Thymus (tissue), 14 donors: ENCODE measurements around the gene CD93. TPM values are rescaled to one million over a fixed set of nuclear protein-coding genes. Genes with fewer than 3 reads are reported as not detected.
A peak's percentile ranks its signal among the peaks of the same experiment; 100 is the strongest.

Experiments
- DNase-seq, 9 donors: peaks; one replicate each; pipeline ENCODE4 v3.0.0-alpha.2; 2013; ENCODE audit warnings: low spot score in 9 of 9, low read depth in 6 of 9, missing footprints in 1 of 9
- H3K27ac ChIP-seq, 2 donors: one replicate each; pipeline ENCODE4 v1.5.1; 2013; ENCODE audit warnings: control low read depth in 1 of 2, low read depth in 1 of 2, low read length in 1 of 2, mild to moderate bottlenecking in 1 of 2, moderate library complexity in 1 of 2
- H3K27me3 ChIP-seq, 2 donors: one replicate each; pipeline ENCODE4 v1.5.1; 2013; ENCODE audit warnings: low read length in 1 of 2; ENCODE audit not compliant: control insufficient read depth in 2 of 2, insufficient read depth in 1 of 2
- H3K36me3 ChIP-seq, 2 donors: one replicate each; pipeline ENCODE4 v1.5.1; 2013; ENCODE audit warnings: low read length in 1 of 2, mild to moderate bottlenecking in 1 of 2, moderate library complexity in 1 of 2; ENCODE audit not compliant: control insufficient read depth in 2 of 2, insufficient read depth in 2 of 2
- H3K4me1 ChIP-seq, 2 donors: one replicate each; pipeline ENCODE4 v1.5.1; 2013; ENCODE audit warnings: low read length in 2 of 2; ENCODE audit not compliant: control insufficient read depth in 2 of 2, insufficient read depth in 2 of 2
- H3K4me3 ChIP-seq, 2 donors: one replicate each; pipeline ENCODE4 v1.5.1; 2013; ENCODE audit warnings: low read length in 2 of 2, control low read depth in 1 of 2, mild to moderate bottlenecking in 1 of 2
- H3K9me3 ChIP-seq, 2 donors: one replicate each; pipeline ENCODE4 v1.5.1; 2013; ENCODE audit warnings: low read length in 1 of 2, mild to moderate bottlenecking in 1 of 2; ENCODE audit not compliant: control insufficient read depth in 2 of 2, insufficient read depth in 1 of 2
- WGBS: extraction: QIAGEN DNeasy Blood & Tissue Kit; methylation state at CpG from one replicate; pipeline ENCODE4 v1.1.7; 2013; 5-methylcytosine and 5-hydroxymethylcytosine counted together
- long read RNA-seq, 10 donors: transcript quantifications; one replicate each; lab custom pipeline, GENCODE V29; 2026
- polyA plus RNA-seq: library from polyadenylated mRNA; stranded (reverse); fragments of 200-250 nt; gene quantifications from one replicate; pipeline ENCODE4 v1.2.3, GENCODE V29; 2013
- total RNA-seq: library from RNA; stranded (reverse); fragments of 120-200 nt; gene quantifications from one replicate; pipeline ENCODE4 v1.2.4, GENCODE V29; 2013
- donor health status: healthy.

Gene CD93
- total RNA-seq (19.8 TPM), polyA plus RNA-seq (16.4 TPM)
- long read RNA-seq, donor 1: 0 reads
- long read RNA-seq, donor 2, full-length matches to known transcripts: 8 of 8 reads
- long read RNA-seq, donor 2, partial matches to known transcripts: 0 of 8 reads
- long read RNA-seq, donor 2, other reads (novel, unspliced or antisense): 0 of 8 reads
- long read RNA-seq, donor 3, full-length matches to known transcripts: 5 of 5 reads
- long read RNA-seq, donor 3, partial matches to known transcripts: 0 of 5 reads
- long read RNA-seq, donor 3, other reads (novel, unspliced or antisense): 0 of 5 reads
- long read RNA-seq, donor 4, full-length matches to known transcripts: 2 of 2 reads
- long read RNA-seq, donor 4, partial matches to known transcripts: 0 of 2 reads
- long read RNA-seq, donor 4, other reads (novel, unspliced or antisense): 0 of 2 reads
- long read RNA-seq, donor 5, full-length matches to known transcripts: 12 of 12 reads
- long read RNA-seq, donor 5, partial matches to known transcripts: 0 of 12 reads
- long read RNA-seq, donor 5, other reads (novel, unspliced or antisense): 0 of 12 reads
- long read RNA-seq, donor 6, full-length matches to known transcripts: 6 of 6 reads
- long read RNA-seq, donor 6, partial matches to known transcripts: 0 of 6 reads
- long read RNA-seq, donor 6, other reads (novel, unspliced or antisense): 0 of 6 reads
- long read RNA-seq, donor 7, full-length matches to known transcripts: 4 of 4 reads
- long read RNA-seq, donor 7, partial matches to known transcripts: 0 of 4 reads
- long read RNA-seq, donor 7, other reads (novel, unspliced or antisense): 0 of 4 reads
- long read RNA-seq, donor 8, full-length matches to known transcripts: 3 of 3 reads
- long read RNA-seq, donor 8, partial matches to known transcripts: 0 of 3 reads
- long read RNA-seq, donor 8, other reads (novel, unspliced or antisense): 0 of 3 reads
- long read RNA-seq, donor 9, full-length matches to known transcripts: 2 of 7 reads
- long read RNA-seq, donor 9, partial matches to known transcripts: 5 of 7 reads
- long read RNA-seq, donor 9, other reads (novel, unspliced or antisense): 0 of 7 reads
- long read RNA-seq, donor 10, full-length matches to known transcripts: 14 of 14 reads
- long read RNA-seq, donor 10, partial matches to known transcripts: 0 of 14 reads
- long read RNA-seq, donor 10, other reads (novel, unspliced or antisense): 0 of 14 reads

GRCh38 chr20:23086056-23086566, at the start of gene CD93:
CD93 (minus strand) TSS chr20:23086324; CDS start chr20:23086192, 132 bp downstream.
- Histone ChIP-seq H3K27me3 (no peaks in the 10 kb centered on the region), H3K36me3 (peaks cover 0 to 4% of the 10 kb centered on the region in 2 donors), H3K27ac (peak within 1 kb of the TSS; percentile 54 to 70), H3K4me1 (peaks cover 8 to 64% of the 10 kb centered on the region in 2 donors), H3K4me3 (peak within 1 kb of the TSS; percentile 26 to 47), H3K9me3 (no peaks in the 10 kb centered on the region)
- DNase-seq: peak; percentile 40 to 85 (median 61)
- 27% methylated on average over 28 of the region's 28 CpGs for WGBS

GRCh38 chr20:23133560-23133998, 47.5 kb upstream of the CD93 start:
- 98% methylated on average over 8 of the region's 8 CpGs for WGBS
- Histone ChIP-seq H3K9me3 (no peaks in the 10 kb centered on the region), H3K4me3 (no peak overlapping the region), H3K27me3 (no peaks in the 10 kb centered on the region), H3K27ac (no peak overlapping the region), H3K36me3 (no peaks in the 10 kb centered on the region), H3K4me1 (peaks cover 0 to 7% of the 10 kb centered on the region in 2 donors)
- no peak for DNase-seq

- Histone ChIP-seq H3K27me3 (no peaks in the 10 kb centered on the region), H3K27ac (peak overlapping the region in 1 of 2 donors; percentile 17), H3K4me3 (no peak overlapping the region), H3K9me3 (no peaks in the 10 kb centered on the region), H3K4me1 (peaks cover 0 to 12% of the 10 kb centered on the region in 2 donors), H3K36me3 (no peaks in the 10 kb centered on the region)
- WGBS: 94% methylated on average over 7 of the region's 7 CpGs
- no peak for DNase-seq
Measured at GRCh38 chr20:23132930-23133559, 46.9 kb upstream of the CD93 start.

- H3K36me3 ChIP-seq: no peaks in the 10 kb centered on the region
- no peaks in the 10 kb centered on the region for H3K9me3 ChIP-seq
- no peak for DNase-seq
- H3K27ac ChIP-seq: peak overlapping the region in 1 of 2 donors; percentile 17
- no peak overlapping the region for H3K4me3 ChIP-seq
- 88% methylated on average over 14 of the region's 14 CpGs for WGBS
- no peaks in the 10 kb centered on the region for H3K27me3 ChIP-seq
- H3K4me1 ChIP-seq: peaks cover 0 to 17% of the 10 kb centered on the region in 2 donors
Measured at GRCh38 chr20:23132293-23132929, 46.3 kb upstream of the CD93 start.

- Histone ChIP-seq H3K4me3 (no peak overlapping the region), H3K36me3 (no peaks in the 10 kb centered on the region), H3K27ac (no peak overlapping the region), H3K9me3 (no peaks in the 10 kb centered on the region), H3K4me1 (peaks cover 0 to 23% of the 10 kb centered on the region in 2 donors), H3K27me3 (no peaks in the 10 kb centered on the region)
- no peak for DNase-seq
- WGBS: 85% methylated on average over 11 of the region's 11 CpGs
Measured at GRCh38 chr20:23131766-23132165, 45.6 kb upstream of the CD93 start.

- WGBS: 96% methylated on average over 4 of the region's 4 CpGs
Measured at GRCh38 chr20:23130622-23131140, 44.6 kb upstream of the CD93 start.

GRCh38 chr20:23129891-23130621, 43.9 kb upstream of the CD93 start:
- Histone ChIP-seq H3K27ac (no peak overlapping the region), H3K4me3 (no peak overlapping the region), H3K27me3 (no peaks in the 10 kb centered on the region), H3K9me3 (no peaks in the 10 kb centered on the region), H3K4me1 (peaks cover 0 to 41% of the 10 kb centered on the region in 2 donors), H3K36me3 (no peaks in the 10 kb centered on the region)
- no peak for DNase-seq
- 89% methylated on average over 12 of the region's 12 CpGs for WGBS

More at GRCh38 chr20:23130622-23131140, 44.6 kb upstream of the CD93 start:
- no peaks in the 10 kb centered on the region for H3K9me3 ChIP-seq
- H3K4me1 ChIP-seq: peaks cover 0 to 34% of the 10 kb centered on the region in 2 donors
- H3K27ac ChIP-seq: no peak overlapping the region
- no peaks in the 10 kb centered on the region for H3K36me3 ChIP-seq
- H3K4me3 ChIP-seq: no peak overlapping the region
- DNase-seq: no peak
- H3K27me3 ChIP-seq: no peaks in the 10 kb centered on the region
